KMS-11 (cell line): ENCODE results near the gene MED17.

Source experiments
- H2AFZ ChIP-seq: fragments of 200-600 bp; sonication (generic); 2 replicates; pipeline ENCODE4 v1.6.1; 2016; ENCODE audit warnings: antibody characterized with exemption, mixed run types, low read depth
- H3K27ac ChIP-seq: fragments of 200-600 bp; sonication (generic); 2 replicates; pipeline ENCODE4 v1.6.1; 2016; ENCODE audit warnings: mild to moderate bottlenecking, mixed run types
- H3K27me3 ChIP-seq: fragments of 200-600 bp; sonication (generic); 2 replicates; pipeline ENCODE4 v1.6.1; 2017; ENCODE audit warnings: mild to moderate bottlenecking, low read depth, mixed run types, moderate library complexity; ENCODE audit not compliant: insufficient read depth
- H3K36me3 ChIP-seq: fragments of 200-600 bp; sonication (generic); 2 replicates; pipeline ENCODE4 v1.6.1; 2017; ENCODE audit warnings: mild to moderate bottlenecking, mixed run types; ENCODE audit not compliant: insufficient read depth
- H3K4me1 ChIP-seq: fragments of 200-600 bp; sonication (generic); 2 replicates; pipeline ENCODE4 v1.6.1; 2016; ENCODE audit warnings: mild to moderate bottlenecking, low read depth, mixed run types; ENCODE audit not compliant: poor library complexity, severe bottlenecking
- H3K4me2 ChIP-seq: fragments of 200-600 bp; sonication (generic); 2 replicates; pipeline ENCODE4 v1.7.0; 2016; ENCODE audit warnings: mild to moderate bottlenecking, mixed run types
- H3K4me3 ChIP-seq: fragments of 200-600 bp; sonication (generic); IDR thresholded peaks from 2 replicates; pipeline ENCODE4 v1.6.1; 2017; ENCODE audit warnings: low read depth, low read length, mixed read lengths; ENCODE audit not compliant: insufficient read depth
- H3K79me2 ChIP-seq: fragments of 200-600 bp; sonication (generic); 2 replicates; pipeline ENCODE4 v1.6.1; 2016; ENCODE audit warnings: low read depth, mixed run types; ENCODE audit not compliant: insufficient read depth
- H3K9ac ChIP-seq: fragments of 200-600 bp; sonication (generic); 2 replicates; pipeline ENCODE4 v1.6.1; 2016; ENCODE audit warnings: mild to moderate bottlenecking, mixed run types
- H4K20me1 ChIP-seq: fragments of 200-600 bp; sonication (generic); 2 replicates; pipeline ENCODE4 v1.6.1; 2016; ENCODE audit warnings: mild to moderate bottlenecking, mixed run types; ENCODE audit not compliant: insufficient read depth
- CTCF ChIP-seq: fragments of 200-600 bp; sonication (generic); conservative IDR thresholded peaks from 2 replicates; pipeline ENCODE4 v1.6.1; 2017; ENCODE audit warnings: low read depth, mild to moderate bottlenecking, antibody characterized with exemption, low read length, moderate library complexity, mixed read lengths

MED17 gene

DNA sequence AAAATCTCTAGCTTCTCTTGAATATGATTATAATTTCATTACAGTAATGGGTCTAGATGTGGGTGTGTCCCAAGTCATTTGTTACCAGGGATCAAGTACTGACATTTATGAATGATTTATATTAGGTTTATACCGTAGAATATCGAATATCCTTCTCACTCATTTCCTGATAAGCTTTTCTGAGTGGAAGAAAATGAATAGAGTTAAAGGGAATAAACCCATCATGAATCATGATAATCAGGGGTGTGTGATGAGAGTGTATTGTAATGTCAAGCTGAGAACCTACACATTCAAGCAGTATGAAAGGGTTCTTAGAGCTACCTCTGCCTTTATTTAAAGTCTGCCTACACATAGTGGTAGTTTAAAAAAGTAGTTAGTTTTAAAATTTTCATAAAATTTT, 17.3 kb downstream of the MED17 start:
- Histone ChIP-seq H3K4me1 (no peaks in the 10 kb centered on the region), H3K27ac (no peak overlapping the region), H3K36me3 (no peaks in the 10 kb centered on the region), H3K79me2 (no peaks in the 10 kb centered on the region), H3K4me2 (no peak overlapping the region), H4K20me1 (no peaks in the 10 kb centered on the region), H3K9ac (no peak overlapping the region), H2AFZ (no peak overlapping the region), H3K27me3 (no peaks in the 10 kb centered on the region), H3K4me3 (no peak overlapping the region)
- no peak for TF ChIP-seq CTCF

- Histone ChIP-seq H3K27ac (no peak overlapping the region), H3K4me2 (no peak overlapping the region), H3K27me3 (no peaks in the 10 kb centered on the region), H3K79me2 (no peaks in the 10 kb centered on the region), H3K36me3 (no peaks in the 10 kb centered on the region), H3K4me1 (no peaks in the 10 kb centered on the region), H2AFZ (no peak overlapping the region), H3K9ac (no peak overlapping the region), H4K20me1 (no peaks in the 10 kb centered on the region), H3K4me3 (no peak overlapping the region)
- TF ChIP-seq CTCF = no peak
Measured at GRCh38 chr11:93804879-93805278, 20.8 kb downstream of the MED17 start.

DNA sequence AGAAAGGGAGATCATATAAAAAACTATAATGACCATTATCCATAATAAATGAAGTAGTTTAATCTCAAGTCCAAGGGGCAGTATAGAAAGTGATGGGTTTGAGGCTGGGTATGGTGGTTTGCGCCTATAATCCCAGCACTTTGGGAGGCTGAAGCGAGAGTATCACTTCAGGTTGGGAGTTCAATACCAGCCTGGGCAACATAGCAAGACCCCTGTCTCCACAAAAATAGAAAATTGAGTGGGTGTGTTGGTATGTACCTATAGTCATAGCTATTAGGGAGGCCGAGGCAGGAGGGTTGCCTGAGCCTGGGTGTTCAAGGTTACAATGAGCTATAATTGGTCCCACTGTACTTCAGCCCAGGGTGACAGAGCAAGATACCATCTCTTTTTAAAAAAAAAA, 23.9 kb downstream of the MED17 start:
- Histone ChIP-seq H3K36me3 (no peaks in the 10 kb centered on the region), H4K20me1 (no peaks in the 10 kb centered on the region), H3K27ac (no peak overlapping the region)

GRCh38 chr11:93813974-93814373, 29.9 kb downstream of the MED17 start:
- Histone ChIP-seq H3K4me1 (no peaks in the 10 kb centered on the region), H3K36me3 (no peaks in the 10 kb centered on the region), H4K20me1 (no peaks in the 10 kb centered on the region), H3K9ac (no peak overlapping the region), H3K4me2 (no peak overlapping the region), H3K4me3 (no peak overlapping the region), H3K27ac (no peak overlapping the region), H2AFZ (no peak overlapping the region), H3K27me3 (no peaks in the 10 kb centered on the region), H3K79me2 (no peaks in the 10 kb centered on the region)
- TF ChIP-seq CTCF = no peak

More for the DNA sequence above, 23.9 kb downstream of the MED17 start:
- H3K4me1 ChIP-seq = no peaks in the 10 kb centered on the region
- H3K27me3 ChIP-seq = no peaks in the 10 kb centered on the region
- H3K79me2 ChIP-seq = no peaks in the 10 kb centered on the region
- H3K4me3 ChIP-seq = no peak overlapping the region
- no peak overlapping the region for H2AFZ ChIP-seq
- TF ChIP-seq CTCF = no peak
- no peak overlapping the region for H3K4me2 ChIP-seq
- no peak overlapping the region for H3K9ac ChIP-seq
